Body of pancreas (tissue), 4 donors: ENCODE data around the gene SCN1B. TPM values are rescaled to one million over a fixed set of nuclear protein-coding genes. Genes with fewer than 3 reads are reported as not detected.

Experiments
- ATAC-seq: fragments of 150-250 bp; one replicate; pipeline ENCODE4 v1.9.1; 2016
- DNase-seq, 4 donors: peaks; one replicate each; pipeline ENCODE4 v3.0.0-alpha.2; 2019
- H3K27ac ChIP-seq, 4 donors: fragments of 200-600 bp; sonication (generic); 1 replicate in 3 of 4; 2 replicates in 1 of 4; pipeline versions ENCODE4 v1.5.1 to v1.6.1; 2016 to 2019; ENCODE audit warnings: mild to moderate bottlenecking in 1 of 4, mixed read lengths in 1 of 4, moderate library complexity in 1 of 4
- H3K27me3 ChIP-seq, 2 donors: fragments of 200-600 bp; sonication (generic); one replicate each; pipeline ENCODE4 v1.6.0; 2016; ENCODE audit warnings: mild to moderate bottlenecking in 1 of 2
- H3K36me3 ChIP-seq, 2 donors: fragments of 200-600 bp; sonication (generic); replicated peaks in 1 of 2; 2 replicates each; pipeline ENCODE4 v1.5.1; 2016; ENCODE audit warnings: low read depth in 2 of 2; ENCODE audit not compliant: insufficient read depth in 1 of 2
- H3K4me1 ChIP-seq: fragments of 200-600 bp; sonication (generic); one replicate; pipeline ENCODE4 v1.6.0; 2016
- H3K4me3 ChIP-seq, 2 donors: fragments of 200-600 bp; sonication (generic); 1 replicate in 1 of 2; 2 replicates in 1 of 2; pipeline ENCODE4 v1.5.1; 2016 to 2019
- H3K9me3 ChIP-seq, 3 donors: fragments of 200-600 bp; sonication (generic); 1 replicate in 2 of 3; 2 replicates in 1 of 3; pipeline ENCODE4 v1.5.1; 2016
- CTCF ChIP-seq, 7 experiments: fragments of 450-650 bp in 4 of 7; fragments of 200-600 bp in 3 of 7; sonication (generic) in 3 of 7; IDR thresholded peaks; one replicate each; pipeline ENCODE4 v1.5.1; 2016 to 2019; ENCODE audit warnings: antibody characterized with exemption in 7 of 7
- POLR2A ChIP-seq, 3 donors: fragments of 450-650 bp; IDR thresholded peaks; one replicate each; pipeline ENCODE4 v1.6.1; 2016; ENCODE audit warnings: antibody characterized with exemption in 3 of 3, mild to moderate bottlenecking in 2 of 3
- WGBS, 2 donors: methylation state at CpG; one replicate each; pipeline ENCODE4 v1.1.5; 2017; 5-methylcytosine and 5-hydroxymethylcytosine counted together
- intact Hi-C: fragments of 100-400 bp; cut with DNase I; formaldehyde crosslinking; loops from one replicate; pipeline ENCODE4 v1.15.1; 2023
- total RNA-seq, 2 donors: library from RNA; depleted of rRNA; stranded (reverse); fragments of >200 nt; gene quantifications; one replicate each; pipeline ENCODE4 v1.1.0, GENCODE V29; 2016

SCN1B gene
- total RNA-seq, 2 donors from 2014 or later: 2.3 to 23.6 TPM

GRCh38 chr19:35042954-35043604 is 12.8 kb downstream of the SCN1B start:
- H3K4me1 ChIP-seq: peaks cover 76% of the 10 kb centered on the region
- H3K27ac ChIP-seq: peak overlapping the region; percentile 91 to 97 (median 96)
- no peaks in the 10 kb centered on the region for H3K27me3 ChIP-seq
- ATAC-seq (no peak), DNase-seq (no peak)
- H3K9me3 ChIP-seq: no peaks in the 10 kb centered on the region
- peak overlapping the region in 1 of 2 donors; percentile 9 for H3K4me3 ChIP-seq
- no peaks in the 10 kb centered on the region for H3K36me3 ChIP-seq
- intact Hi-C loops: loop anchor here (10.0 kb wide), 1 partner anchor 92 kb away; the partner anchor contains the start of genes FXYD1 and LGI4
- 34 to 36% methylated on average over 13 to 14 of the region's 14 CpGs for WGBS, 2 donors
- TF ChIP-seq CTCF (IDR thresholded peaks at IDR 0.05) (no peak), POLR2A (IDR thresholded peaks at IDR 0.05) (no peak)

DNA sequence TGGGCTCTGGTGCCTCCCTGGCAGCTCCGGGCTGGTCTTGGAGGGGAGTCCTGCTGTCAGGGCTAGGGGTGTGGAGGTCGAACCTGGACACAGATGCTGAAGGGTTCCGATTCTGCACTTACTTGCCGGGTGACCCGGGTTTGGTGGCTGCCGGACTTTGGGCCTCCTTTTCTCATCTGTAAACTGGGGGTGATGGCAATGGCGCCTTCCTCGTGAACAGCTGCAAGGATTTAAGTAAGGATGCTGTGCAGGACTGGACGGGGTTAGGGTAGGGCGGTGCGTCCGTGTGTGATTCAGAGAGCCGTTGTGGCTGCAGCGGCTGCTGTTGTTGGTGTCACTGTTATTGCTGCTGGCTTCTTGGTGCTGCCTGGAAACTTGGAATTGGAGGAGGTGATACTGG is 13.6 kb downstream of the SCN1B start:
- H3K27me3 ChIP-seq: no peaks in the 10 kb centered on the region
- 49 to 58% methylated on average over 14 of the region's 14 CpGs for whole genome bisulfite sequencing, 2 donors
- ATAC-seq (no peak), DNase-seq (peak in 2 of 4 donors; percentile 28 to 38)
- intact Hi-C loops: loop anchor here (10.0 kb wide), 1 partner anchor 91 kb away; the partner anchor contains the start of genes FXYD1 and LGI4
- TF ChIP-seq POLR2A (IDR thresholded peaks at IDR 0.05) (peak in 2 of 3 donors; percentile 16 to 24), CTCF (IDR thresholded peaks at IDR 0.05) (no peak)
- H3K4me3 ChIP-seq: peak overlapping the region in 1 of 2 donors; percentile 9
- peak overlapping the region; percentile 91 to 97 (median 96) for H3K27ac ChIP-seq
- peaks cover 85% of the 10 kb centered on the region for H3K4me1 ChIP-seq
- no peaks in the 10 kb centered on the region for H3K9me3 ChIP-seq
- no peaks in the 10 kb centered on the region for H3K36me3 ChIP-seq

DNA sequence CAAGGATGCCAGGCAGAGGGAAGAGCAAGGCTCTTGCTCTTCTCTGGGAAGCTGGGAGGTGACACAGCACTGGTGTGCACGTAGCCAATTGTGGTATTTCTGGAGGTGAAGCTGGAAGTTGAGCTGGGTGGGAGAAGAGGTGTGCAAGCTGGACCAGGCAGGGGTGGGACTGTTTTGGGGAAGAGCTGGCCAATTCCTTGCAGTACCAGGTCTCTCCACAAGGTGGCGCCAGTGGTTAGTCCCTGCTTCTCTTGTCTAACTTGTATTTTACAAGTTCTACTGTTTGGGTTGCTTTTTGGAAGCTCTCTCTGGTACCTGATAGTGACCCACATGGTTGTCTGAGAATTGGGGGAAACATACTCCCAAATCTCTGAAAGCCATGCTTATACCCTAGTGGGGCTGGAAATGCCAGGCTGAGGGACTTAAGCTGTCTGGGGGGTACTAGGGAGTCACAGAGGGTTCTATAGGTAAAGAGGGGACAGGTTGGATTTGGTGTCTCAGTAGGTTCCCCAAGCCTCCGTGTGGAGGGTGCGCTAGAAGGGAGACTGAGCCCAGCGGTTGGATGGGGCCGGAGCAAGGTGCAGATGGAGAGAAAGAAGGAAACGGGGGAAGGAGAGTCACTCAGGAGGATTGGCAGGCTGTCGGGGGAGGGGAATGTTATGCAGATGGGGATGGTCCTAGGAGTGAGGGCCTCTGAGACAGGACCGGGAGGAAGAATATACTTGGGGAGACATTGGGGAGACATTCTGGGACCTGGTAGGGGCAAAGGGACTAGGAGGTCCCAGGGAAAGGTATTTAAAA is 14.2 kb downstream of the SCN1B start:
- peak; percentile 88 to 99 (median 94) for TF ChIP-seq CTCF (IDR thresholded peaks at IDR 0.05)
- no peak for TF ChIP-seq POLR2A (IDR thresholded peaks at IDR 0.05)
- H3K4me3 ChIP-seq: no peak overlapping the region
- H3K27me3 ChIP-seq: no peaks in the 10 kb centered on the region
- intact Hi-C loops: loop anchor here (10.0 kb wide), 1 partner anchor 90 kb away; the partner anchor contains the start of genes FXYD1 and LGI4
- peak overlapping the region in 3 of 4 donors; percentile 91 to 97 (median 97) for H3K27ac ChIP-seq
- 47 to 48% methylated on average over 9 of the region's 9 CpGs for WGBS, 2 donors
- DNase-seq: peak; percentile 58 to 76 (median 69)
- no peaks in the 10 kb centered on the region for H3K9me3 ChIP-seq
- peaks cover 91% of the 10 kb centered on the region for H3K4me1 ChIP-seq
- ATAC-seq: no peak
- H3K36me3 ChIP-seq: no peaks in the 10 kb centered on the region

DNA sequence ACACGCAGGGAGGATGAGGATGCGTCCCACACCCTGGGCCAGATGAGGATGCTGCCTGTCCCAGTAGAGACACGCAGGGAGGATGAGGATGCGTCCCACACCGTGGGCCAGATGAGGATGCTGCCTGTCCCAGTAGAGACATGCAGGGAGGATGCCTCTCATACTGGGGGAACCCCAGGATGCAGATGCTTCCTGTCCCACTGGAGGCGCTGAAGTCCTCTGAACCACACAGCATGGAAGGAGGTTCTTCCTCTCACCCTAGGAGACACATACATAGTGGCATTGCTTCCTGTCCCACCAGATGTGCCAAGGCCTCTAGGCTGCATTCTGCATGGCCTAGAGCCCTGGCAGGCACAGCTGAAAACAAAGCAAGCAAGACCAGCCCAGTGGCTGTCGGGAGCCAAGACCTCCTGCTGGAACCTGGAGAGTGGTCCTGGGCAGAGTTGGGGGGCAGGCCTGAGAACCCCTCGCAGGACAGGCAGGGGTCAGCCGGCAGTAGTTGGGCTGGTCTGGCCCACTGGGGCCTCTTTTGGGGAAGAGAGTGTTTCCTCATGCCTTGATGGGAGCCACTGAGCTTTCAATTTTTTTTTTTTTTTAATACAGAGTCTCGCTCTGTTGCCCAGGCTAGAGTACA is 15.5 kb downstream of the SCN1B start:
- TF ChIP-seq CTCF (IDR thresholded peaks at IDR 0.05) (peak in 1 of 7 experiments; percentile 6), POLR2A (IDR thresholded peaks at IDR 0.05) (no peak)
- no peak for ATAC-seq
- 45 to 60% methylated on average over 9 to 10 of the region's 10 CpGs for WGBS, 2 donors

More for the DNA sequence above, 15.5 kb downstream of the SCN1B start:
- Histone ChIP-seq H3K27ac (peak overlapping the region in 2 of 4 donors; percentile 17 to 41), H3K9me3 (no peaks in the 10 kb centered on the region), H3K4me3 (no peak overlapping the region), H3K36me3 (no peaks in the 10 kb centered on the region), H3K27me3 (no peaks in the 10 kb centered on the region), H3K4me1 (peaks cover 90% of the 10 kb centered on the region)
- DNase-seq: peak in 3 of 4 donors; percentile 28 to 50 (median 43)
- intact Hi-C loops: loop anchor here (10.0 kb wide), 1 partner anchor 89 kb away; the partner anchor contains the start of genes FXYD1 and LGI4
